Measurements from ENCODE around the gene EXOSC5.
"Not testable (repeated sequence)": the region's sequence is repeated elsewhere in the genome, so short reads cannot be mapped to it uniquely, and the experiment has no call there.

The EXOSC5 gene

DNA sequence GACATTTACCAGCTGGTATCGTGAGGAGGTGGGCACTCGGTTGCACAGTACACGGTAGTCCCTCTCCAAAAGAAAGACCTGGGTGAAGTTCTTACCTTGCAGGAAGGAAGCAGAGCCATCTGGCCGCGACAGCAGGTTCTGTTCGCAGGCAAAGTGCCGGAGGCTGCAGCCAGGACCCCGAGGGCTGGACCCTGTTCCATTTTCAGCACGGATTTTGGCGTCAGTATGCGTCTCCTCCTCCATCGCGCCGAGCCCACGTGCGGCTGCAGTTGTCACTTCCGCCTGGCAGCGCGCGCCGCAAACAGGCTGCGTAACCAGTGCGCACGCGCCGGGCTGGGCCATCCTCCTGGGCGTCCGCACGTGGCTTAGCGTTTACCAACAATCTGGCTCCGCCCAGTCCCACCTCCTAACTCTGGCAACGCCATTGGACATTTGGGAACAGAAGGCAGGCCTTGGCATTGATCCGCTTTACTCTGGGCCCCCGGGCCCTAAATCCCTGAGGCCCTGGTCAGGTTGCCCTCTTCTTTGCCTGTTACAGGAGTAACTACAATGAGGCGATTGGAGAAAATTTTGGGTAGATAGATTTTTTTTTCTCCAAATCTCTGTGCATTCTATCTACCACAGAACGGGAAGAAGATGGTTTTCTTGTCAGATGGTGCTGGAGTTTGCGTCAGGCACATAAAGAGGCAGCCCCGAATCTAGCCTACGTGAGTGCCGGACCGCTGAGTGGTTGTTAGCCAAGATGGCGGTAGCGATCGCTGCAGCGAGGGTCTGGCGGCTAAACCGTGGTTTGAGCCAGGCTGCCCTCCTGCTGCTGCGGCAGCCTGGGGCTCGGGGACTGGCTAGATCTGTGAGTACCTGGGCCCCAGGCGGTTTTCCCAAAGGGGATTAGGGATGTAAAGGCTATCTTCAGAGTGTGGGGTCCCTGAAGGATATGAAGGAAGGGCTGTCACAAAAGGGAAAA lies at the start of gene EXOSC5, which contains the start of gene BCKDHA:
EXOSC5 (minus strand) TSS at position 274 of the 964 bp plus-strand sequence; CDS start at position 243, 31 bp downstream.
BCKDHA (plus strand) TSS at position 733 of the 964 bp plus-strand sequence; CDS start at position 743, 10 bp downstream.
- peak; percentile 97 for DNase-seq

DNA sequence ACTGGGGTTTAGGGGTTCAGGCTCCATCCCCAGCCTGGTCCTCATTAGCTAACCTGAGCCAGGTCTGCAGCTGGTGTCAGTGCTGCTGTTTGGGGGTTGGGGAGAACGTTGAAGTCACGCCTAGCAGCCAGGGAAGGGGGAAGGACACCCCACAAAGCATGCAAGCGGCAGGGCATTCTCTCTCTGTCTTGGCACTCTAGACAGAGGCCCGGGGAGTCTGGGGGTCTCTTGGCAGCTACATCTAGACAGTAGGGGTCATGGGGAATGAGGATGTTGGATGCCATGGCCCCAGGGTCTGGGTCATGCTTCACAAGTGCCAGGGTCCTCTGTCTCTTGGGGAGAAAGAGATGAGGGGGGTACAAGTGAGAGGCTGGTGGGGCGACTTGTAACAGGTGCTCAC lies 48.4 kb upstream of the EXOSC5 start:
- DNase-seq = no peak

DNA sequence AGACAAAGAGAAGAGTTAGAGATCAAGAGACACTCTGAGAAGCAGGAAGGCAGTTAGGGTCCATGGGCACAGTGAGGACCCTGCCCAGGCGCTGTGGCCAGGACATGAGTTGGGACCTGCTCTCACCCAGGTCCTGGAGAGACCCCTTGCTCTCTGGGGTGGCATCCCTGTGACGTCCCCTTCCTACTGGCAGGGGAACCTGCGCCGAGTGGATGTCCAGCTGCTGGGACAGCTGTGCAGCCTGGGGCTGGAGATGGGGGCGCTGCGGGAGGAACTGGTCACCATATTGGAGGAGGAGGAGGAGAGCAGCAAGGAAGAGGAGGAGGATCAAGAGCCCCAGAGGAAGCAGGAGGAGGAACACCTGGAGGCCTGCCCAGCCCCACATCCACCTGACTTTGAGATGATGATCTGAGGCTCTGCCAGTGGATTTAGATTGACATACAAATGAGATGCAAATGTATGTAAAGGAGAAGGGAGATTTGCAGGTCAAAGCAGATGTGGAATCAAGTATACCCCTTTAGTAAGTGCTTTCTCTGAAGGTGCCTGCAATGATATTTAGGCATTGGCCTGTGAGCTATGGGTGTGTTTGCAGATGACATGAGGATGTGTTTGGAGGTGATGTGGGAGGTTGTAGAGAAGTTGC lies 46.8 kb upstream of the EXOSC5 start:
- DNase-seq = no peak

DNA sequence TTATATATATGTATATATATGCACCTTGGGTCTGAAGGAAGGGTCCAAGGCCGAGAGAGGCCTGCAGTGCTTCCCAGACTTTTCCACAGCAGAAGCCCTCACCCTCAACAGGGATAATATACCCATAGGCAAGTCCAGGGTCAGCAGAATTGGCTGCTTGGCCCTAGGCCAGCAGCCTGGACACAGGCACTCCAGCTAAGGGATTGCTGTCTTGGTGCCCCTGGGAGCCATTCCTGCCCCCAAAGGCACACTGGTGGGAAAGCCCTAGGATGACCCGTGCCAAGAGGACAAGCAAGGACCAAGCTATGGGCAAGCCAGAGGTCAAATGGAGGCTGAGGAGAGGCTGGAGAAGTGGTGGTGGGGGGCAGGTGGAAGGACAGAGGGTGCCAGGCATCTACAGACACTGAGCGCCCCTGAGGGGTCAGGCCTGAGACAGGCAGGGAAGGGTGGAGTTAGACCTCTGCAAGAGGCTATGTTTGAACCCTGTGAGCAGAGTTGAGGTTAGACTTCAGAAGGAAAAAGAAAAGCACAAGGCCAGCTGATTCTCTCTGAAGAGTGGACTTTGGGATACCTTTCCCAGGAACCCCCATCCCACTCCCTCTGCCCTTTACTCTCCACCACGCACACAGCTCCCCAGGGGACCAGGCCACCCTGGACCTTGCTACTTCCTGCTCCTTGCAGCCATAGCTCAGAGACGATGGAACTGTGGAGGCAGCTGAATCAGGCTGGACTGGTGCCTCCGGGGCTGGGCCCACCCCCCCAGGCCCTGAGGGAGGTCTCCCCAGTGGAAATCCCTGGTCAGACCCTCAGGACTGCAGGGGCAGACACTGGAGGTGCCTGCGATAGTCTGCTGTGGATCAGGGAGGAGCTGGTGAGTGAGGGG lies 45.6 kb upstream of the EXOSC5 start, which contains the start of gene ERICH4:
ERICH4 (plus strand) TSS at position 684 of the 883 bp plus-strand sequence; CDS start at position 698, 14 bp downstream.
- no peak for DNase-seq

DNA sequence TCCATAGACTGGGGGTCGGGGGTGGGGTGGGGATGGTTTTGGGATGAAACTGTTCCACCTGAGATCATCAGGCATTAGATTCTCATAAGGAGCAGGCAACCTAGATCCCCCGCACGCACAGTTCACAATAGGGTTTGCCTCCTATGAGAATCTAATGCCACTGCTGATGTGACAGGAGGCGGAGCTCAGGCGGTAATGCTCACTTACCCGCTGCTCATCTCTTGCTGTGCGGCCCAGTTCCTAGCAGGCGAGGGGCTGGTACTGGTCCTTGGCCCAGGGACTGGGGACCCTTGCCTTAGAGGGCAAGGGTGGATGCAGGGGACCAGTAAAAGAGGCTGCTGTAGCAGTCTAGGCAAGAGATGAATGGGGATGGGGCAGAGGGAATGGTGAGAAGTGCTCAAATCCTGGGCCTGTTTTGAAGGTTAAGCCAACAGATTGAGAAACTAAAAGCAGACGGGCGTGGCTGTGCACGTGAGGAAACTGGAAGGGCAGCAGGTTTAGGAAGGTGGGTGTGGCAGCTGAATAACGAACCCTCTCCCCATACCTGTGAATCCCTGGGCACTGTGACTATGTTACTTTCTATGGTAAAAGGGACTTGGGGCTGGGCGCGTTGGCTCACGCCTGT lies 44.3 kb upstream of the EXOSC5 start:
- DNase-seq = no peak

DNA sequence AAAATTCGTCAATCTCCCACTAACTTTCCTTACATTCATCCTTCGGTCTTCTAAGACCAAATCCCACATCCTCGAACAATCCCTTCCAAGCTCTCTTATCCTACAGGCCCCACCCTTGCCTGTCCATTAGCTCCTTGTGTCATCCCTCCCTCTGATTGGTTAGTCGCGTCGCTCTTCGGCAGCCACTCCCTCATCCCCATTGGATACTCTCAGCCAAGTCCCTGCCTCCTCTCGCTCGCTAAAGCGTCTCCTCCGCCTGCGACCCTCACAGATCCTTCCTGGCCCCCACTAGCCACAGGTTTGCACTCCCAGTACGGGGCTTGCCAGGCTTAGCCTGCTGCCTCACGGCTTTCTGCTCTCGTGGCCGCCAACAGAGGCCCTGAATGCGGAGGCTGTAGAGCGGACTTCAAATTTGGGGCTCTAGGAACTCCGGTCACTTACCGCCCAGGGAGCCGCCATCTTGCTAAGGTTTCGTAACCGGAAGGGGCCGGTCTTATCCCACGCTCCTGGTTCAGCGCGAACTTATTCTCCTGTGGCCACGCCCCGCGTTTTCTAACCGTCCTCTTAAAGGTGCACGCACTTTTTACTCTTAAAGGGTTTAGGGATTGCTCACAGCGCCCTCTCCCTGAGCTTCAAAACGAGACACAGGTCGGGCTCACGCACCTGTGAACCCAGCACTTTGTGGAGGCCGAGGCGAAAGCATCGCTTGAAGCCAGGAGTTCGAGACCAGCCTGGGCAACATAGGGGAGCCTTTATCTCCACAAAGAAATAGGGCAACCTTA lies 42.5 kb upstream of the EXOSC5 start, which contains the start of gene DMAC2:
DMAC2 (minus strand) TSS at position 472 of the 782 bp plus-strand sequence; CDS start at position 459, 13 bp downstream.
- DNase-seq = peak; percentile 94

DNA sequence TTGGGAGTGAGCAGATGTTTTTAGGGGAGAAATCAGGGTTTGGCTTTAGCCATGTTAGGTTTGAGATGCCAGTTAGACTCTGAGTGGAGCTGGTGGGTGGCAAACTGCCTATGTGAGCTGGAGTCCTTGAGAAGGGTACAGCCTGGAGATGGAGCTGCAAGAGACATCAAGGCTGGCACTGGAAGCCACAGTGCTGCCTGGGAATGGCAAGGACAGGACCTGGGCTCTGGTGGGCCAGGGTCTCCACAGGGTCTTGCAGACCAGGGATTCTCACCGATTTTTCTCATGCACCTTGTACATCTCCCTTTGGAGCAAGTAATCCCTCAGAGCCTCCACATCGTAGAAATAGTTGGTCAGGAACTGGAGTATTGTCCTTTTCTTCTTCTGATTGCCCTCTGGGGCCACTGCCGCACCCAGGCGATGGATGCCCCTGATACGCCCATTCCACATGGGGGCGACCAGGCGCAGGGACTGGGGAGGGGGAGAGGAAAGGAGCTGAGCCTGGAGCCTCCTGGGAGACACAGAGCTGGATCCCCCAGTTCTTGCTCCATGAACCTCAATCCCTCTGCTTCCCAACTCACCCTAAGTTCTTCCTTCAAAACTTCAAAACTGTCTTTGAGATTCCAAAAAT lies 40.9 kb upstream of the EXOSC5 start:
- DNase-seq = no peak

DNA sequence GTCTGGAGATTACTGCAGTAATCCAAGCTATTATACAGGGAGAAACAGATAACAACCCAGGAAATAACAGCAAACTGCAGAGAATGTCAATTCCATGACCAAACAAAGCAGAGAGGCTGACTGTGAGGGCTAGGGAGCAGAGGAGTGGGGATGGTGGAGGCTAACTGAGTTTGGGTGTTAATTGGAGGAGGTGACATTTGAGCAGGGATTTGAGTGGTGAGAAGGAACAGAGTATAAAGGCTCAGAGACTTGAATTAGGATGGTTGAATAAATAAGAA lies 39.5 kb upstream of the EXOSC5 start:
- no peak for DNase-seq

DNA sequence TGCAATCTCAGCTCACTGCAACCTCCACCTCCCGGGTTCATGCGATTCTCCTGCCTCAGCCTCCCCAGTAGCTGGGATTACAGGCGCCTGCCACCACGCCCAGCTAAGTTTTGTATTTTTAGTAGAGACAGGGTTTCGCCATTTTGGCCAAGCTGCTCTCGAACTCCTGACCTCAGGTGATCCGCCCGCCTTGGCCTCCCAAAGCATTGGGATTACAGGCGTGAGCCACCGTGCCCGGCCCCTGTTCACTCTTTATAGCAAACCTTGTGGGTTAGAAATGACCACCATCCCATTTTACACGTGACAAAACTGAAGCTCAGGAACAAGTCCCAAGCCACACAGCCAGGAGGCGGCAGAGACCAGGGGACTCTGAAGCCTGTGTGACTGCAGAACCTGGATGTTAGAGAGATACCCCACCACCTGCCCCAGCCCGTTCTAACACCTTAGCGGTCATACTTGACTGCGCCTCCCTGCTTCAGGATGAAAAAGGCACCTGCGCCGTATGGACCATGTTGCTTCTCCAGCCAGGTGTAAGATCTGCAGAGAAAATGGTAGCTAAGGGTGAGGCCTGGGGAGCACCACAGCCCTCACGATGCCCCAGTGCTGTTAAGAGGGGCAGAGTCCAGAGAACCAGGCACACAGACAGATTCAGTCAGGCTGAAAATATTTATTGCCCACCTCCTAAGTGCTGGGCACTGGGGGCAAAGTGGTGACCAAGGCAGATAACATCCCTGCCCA lies 38.9 kb upstream of the EXOSC5 start:
- no peak for DNase-seq

DNA sequence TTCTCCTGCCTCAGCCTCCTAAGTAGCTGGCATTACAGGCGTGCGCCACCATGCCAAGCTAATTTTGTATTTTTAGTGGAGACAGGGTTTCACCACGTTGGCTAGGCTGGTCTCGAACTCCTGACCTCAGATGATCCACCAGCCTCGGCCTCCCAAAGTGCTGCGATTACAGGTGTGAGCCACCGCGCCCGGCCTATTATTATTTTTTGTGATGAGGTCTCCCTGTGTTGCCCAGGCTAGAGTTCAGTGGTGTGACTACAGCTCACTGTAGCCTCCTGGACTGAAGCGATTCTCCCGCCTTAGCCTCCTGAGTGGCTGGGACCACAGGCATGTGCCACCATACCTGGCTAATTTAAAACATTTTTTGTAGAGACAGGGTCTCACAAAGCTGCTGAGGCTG lies 38.2 kb upstream of the EXOSC5 start:
- DNase-seq = not testable (repeated sequence)

DNA sequence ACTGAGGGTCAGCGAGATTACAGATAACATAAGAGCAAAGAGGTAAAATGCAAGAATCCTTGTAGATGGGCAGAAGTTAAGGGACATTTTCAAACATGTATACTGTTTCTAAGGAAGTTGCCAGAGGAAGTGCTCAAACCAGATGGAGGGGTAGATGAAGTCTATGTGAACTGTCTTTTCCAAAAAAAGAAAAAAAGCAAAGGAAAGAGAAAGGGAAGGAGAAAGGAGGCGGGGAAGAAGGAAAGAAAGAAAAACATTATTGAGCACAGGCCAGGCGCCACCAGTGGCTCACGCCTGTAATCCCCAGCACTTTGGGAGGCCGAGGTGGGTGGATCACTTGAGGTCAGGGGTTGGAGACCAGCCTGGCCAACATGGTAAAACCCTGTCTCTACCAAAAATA lies 37.3 kb upstream of the EXOSC5 start:
- no peak for DNase-seq

DNA sequence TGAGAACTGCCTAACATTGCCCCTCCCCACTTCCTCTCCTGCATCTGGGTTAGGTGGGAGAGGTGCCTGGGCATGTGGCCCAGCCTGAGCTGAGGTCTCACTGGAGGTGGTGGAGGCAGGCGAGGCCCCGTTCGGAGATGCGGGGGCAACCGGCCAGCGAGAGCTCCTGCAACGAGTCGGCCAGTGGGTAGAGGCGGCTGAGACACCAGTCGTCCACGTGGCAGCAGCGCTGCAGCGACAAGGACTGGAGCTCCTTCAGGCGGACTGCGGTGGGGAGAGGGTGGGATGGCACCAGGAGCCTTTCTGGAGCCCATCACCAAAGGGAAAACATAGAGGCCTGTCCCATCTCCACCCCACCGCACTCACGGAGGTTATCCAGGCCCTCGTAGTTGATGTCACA lies 36.0 kb upstream of the EXOSC5 start:
- DNase-seq = no peak

DNA sequence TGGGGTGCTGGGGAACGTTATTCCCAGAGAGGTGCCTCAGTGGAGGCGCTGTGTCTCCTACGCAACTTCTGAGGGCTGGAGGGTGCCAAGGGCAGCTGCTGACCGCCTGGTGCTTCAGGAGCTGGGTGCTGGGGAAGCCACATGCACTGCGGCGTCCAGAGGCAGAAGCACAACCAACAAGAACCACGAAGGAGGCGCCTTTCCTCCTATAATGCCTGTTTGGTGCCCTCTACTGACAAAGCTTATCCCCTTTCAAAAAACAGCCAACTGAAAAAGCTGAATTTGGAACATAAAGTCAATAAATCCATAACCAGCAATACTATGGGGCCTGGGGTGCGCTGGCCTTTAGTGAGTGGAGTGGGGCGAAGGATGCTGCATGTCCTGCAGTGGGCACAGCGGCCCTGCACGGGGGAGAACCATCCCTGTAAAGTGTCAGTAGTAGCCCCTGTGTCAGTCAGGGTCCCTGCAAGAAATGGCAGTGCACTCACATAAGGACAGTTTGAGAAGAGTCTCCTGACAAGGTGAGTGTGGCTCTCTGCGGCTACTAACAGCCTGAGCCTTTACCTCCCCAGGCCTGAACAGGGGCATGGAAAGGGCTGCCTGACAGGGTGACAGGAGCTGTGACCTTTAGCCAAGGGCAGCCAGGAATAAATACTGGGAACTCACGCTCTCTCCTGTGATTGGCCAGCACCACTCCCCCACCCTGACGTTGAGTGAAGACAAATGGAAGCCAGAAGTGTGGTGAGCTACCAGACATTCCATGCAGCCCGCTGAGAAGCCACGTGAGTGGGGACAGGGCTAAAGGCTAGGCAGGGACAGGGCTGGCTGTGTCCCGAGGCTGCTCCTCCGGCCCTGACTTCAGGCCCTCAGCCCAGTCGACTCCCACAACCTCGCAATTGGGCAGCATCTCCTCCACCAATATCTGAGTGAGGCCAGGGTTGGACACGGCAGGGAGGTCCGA lies 34.5 kb upstream of the EXOSC5 start:
- DNase-seq = peak; percentile 46

DNA sequence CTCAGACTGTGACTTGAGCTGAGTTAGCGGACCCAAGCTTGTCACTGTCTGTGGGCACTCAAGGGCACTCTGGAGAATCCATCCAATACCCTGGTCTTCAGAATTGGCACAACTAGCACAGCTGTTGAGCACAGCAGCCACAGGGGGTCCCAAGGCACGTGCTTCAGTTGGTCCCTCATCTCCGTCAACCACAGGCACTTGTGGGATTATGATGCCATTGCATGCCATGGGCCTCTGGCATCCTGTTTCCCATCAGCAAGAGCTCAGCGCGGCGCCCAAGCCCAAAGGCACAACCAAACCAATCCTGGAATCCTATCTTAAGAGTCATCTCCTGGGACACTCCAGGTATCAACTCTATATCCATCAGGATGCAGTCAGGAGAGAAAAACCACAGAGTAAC lies 33.8 kb upstream of the EXOSC5 start:
- DNase-seq = no peak

DNA sequence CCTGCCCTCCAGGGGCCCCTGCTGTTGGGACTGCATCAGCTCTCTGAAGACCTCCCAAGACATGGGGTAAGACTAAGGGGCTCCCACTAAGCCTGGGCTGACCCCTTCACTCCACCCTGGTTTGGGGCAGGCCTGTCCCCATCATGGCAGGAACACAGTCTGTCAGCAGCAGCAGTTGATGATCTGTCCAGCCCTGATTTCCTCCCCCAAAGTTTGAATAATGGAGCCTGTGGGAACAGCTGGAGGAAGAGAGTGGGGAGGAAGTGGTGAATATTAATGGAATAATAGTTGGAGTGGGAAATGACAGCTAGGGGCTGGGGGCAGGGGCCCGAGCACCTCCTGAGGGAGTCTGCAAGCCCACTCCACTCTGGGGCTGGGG lies 31.3 kb upstream of the EXOSC5 start:
- no peak for DNase-seq

DNA sequence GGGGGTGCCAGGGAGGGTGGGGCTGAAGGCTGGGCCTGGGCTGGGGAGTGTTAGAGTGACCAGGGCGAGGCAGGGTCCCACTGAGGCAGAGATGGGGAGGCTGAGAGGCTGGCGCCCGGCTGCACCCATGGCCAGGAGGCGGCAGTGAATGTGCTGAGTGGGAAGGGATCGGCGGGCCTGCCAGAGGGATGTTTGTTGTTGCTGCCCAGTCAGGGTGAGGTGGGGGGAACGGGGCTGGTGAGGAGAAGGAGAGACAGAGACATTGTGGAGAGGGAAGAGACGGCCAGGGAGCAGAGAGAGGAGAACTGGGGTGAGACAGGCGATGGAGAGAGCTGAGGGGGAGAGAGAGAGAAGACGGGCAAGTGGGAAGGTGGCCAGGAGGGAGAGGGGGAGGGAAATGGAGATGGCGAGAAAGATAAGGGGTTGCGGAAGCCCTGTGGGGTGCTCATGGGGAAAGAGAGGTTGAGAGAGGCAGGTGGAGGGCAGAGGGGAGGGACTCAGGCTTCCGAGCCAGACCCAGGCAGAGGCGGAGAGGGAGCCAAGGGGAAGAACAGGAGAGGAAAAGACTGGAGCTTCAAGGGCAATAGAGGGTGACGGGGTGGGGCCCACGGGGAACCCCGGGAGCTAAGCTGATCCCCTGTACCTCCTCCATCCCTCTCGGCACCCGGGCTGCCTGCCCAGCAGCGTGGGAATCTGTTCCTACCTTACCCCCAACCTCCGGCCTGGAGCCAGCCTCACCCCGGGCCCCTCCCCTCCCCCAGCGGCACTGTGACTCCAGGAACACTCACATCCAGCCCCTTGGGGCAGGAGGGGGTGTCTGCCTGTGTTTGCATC lies 30.7 kb upstream of the EXOSC5 start:
- peak; percentile 90 for DNase-seq

DNA sequence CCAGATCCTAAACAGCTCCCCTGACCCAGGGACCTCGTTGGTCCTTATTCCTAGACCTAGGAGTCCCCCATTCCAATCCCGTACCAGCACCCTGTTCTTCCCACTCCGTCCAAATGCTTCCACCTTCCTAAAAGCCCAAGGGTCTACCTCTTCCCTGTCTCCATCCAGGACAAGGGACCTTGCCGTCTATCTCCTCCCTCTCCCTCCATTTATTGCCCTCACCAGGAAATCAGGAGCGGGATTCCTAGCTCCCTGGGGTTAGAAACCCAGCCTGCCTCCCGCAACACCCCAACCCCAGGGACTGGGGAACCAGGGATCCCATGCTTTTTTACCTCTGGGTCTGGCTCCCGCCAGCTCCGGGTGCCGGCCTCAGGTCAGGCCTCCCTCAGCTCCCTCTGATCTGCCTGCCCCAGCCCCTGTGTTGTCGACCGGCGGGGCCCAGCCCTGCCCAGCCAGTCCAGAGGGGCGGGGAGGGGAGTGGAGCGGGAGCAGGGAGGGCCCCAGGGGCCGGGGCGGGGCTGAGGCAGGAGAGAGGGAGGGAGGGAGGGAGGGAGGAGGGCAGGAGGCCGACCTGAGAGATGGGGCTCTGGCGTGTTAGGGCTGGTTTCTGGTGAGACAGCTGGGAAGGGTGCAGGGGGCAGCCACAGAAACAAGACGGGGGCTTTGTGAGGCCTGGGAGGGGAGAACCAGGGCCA lies 29.9 kb upstream of the EXOSC5 start, which contains the start of gene B3GNT8:
B3GNT8 (minus strand) TSS at position 423 of the 695 bp plus-strand sequence. CDS start 596 bp downstream, outside the sequence.
- DNase-seq = peak; percentile 76
